HEK293 (cell line): Measurements from ENCODE around the gene GNG12.

Source experiments
- CTCF ChIP-seq: fragments of 450-650 bp; formaldehyde crosslinking; IDR thresholded peaks from 2 replicates; pipeline ENCODE4 v1.5.1; 2016; ENCODE audit warnings: missing biosample characterization, missing genetic modification characterization
- HOXC10 ChIP-seq: sonication (generic); formaldehyde crosslinking; IDR thresholded peaks from 2 replicates; pipeline ENCODE4 v1.8.1; 2023; ENCODE audit warnings: mild to moderate bottlenecking, missing genetic modification reagents
- REST ChIP-seq: fragments of 450-650 bp; formaldehyde crosslinking; IDR thresholded peaks from 2 replicates; pipeline ENCODE4 v1.5.1; 2016; ENCODE audit warnings: missing biosample characterization, missing genetic modification characterization
- ZBTB21 ChIP-seq: fragments of 450-650 bp; formaldehyde crosslinking; IDR thresholded peaks from 2 replicates; pipeline ENCODE4 v1.5.1; 2017; ENCODE audit warnings: missing biosample characterization, missing genetic modification characterization
- ZNF292 ChIP-seq: fragments of 450-650 bp; formaldehyde crosslinking; IDR thresholded peaks from 2 replicates; pipeline ENCODE4 v1.5.1; 2016; ENCODE audit warnings: low read depth, missing biosample characterization, missing genetic modification characterization, borderline replicate concordance
- ZNF561 ChIP-seq: fragments of 450-650 bp; IDR thresholded peaks from 2 replicates; pipeline ENCODE4 v1.5.1; 2018; ENCODE audit warnings: missing biosample characterization, missing genetic modification characterization, borderline replicate concordance
- ZNF623 ChIP-seq: fragments of 450-650 bp; formaldehyde crosslinking; IDR thresholded peaks from 2 replicates; pipeline ENCODE4 v1.5.1; 2016; ENCODE audit warnings: missing biosample characterization, missing genetic modification characterization
- ZSCAN30 ChIP-seq: fragments of 450-650 bp; IDR thresholded peaks from 2 replicates; pipeline ENCODE4 v1.5.1; 2018; ENCODE audit warnings: missing biosample characterization, mild to moderate bottlenecking, missing genetic modification characterization, moderate library complexity

- no peak for TF ChIP-seq HOXC10 (CRISPR knock-in tag)
- TF ChIP-seq REST: no peak
- no peak for TF ChIP-seq CTCF
- TF ChIP-seq ZNF561 (tag by site-specific recombination): no peak
- TF ChIP-seq ZSCAN30 (tag by site-specific recombination): no peak
- no peak for TF ChIP-seq ZNF292 (tag by site-specific recombination)
- TF ChIP-seq ZBTB21 (tag by site-specific recombination): no peak
- no peak for TF ChIP-seq ZNF623 (tag by site-specific recombination)
These were observed 41.2 kb downstream of the GNG12 start for GRCh38 chr1:67792103-67792502.
